Karpas-422 (cell line): ENCODE measurements around the gene ZNF771. TPM values are rescaled to one million over a fixed set of nuclear protein-coding genes. Genes with fewer than 3 reads are reported as not detected.
A peak's percentile ranks its signal among the peaks of the same experiment; 100 is the strongest.

ENCODE experiments used
- DNase-seq: peaks from one replicate; pipeline ENCODE4 v3.0.0-alpha.2; 2015
- H2AFZ ChIP-seq: fragments of 200-600 bp; sonication (generic); 2 replicates; pipeline ENCODE4 v1.6.1; 2014; ENCODE audit warnings: antibody characterized with exemption, low read length, mixed read lengths
- H3K27ac ChIP-seq: fragments of 200-600 bp; sonication (generic); 2 replicates; pipeline ENCODE4 v1.5.1; 2014; ENCODE audit warnings: mild to moderate bottlenecking, low read length, moderate library complexity
- H3K27me3 ChIP-seq: fragments of 200-600 bp; sonication (generic); 2 replicates; pipeline ENCODE4 v1.6.1; 2014; ENCODE audit warnings: low read length, mixed read lengths
- H3K36me3 ChIP-seq: fragments of 200-600 bp; sonication (generic); 2 replicates; pipeline ENCODE4 v1.6.1; 2014; ENCODE audit warnings: low read length, mixed read lengths; ENCODE audit not compliant: insufficient read depth
- H3K4me1 ChIP-seq: fragments of 200-600 bp; sonication (generic); 2 replicates; pipeline ENCODE4 v1.6.1; 2014; ENCODE audit warnings: mild to moderate bottlenecking, low read length, mixed read lengths
- H3K4me2 ChIP-seq: fragments of 200-600 bp; sonication (generic); 2 replicates; pipeline ENCODE4 v1.6.1; 2014; ENCODE audit warnings: low read length, low read depth, mild to moderate bottlenecking; ENCODE audit not compliant: poor library complexity, severe bottlenecking
- H3K4me3 ChIP-seq: fragments of 200-600 bp; sonication (generic); 2 replicates; pipeline ENCODE4 v1.5.1; 2014; ENCODE audit warnings: mild to moderate bottlenecking, antibody characterized with exemption, low read length, mixed read lengths
- H3K79me2 ChIP-seq: fragments of 200-600 bp; sonication (generic); 2 replicates; pipeline ENCODE4 v1.6.1; 2014; ENCODE audit warnings: mild to moderate bottlenecking, low read length, mixed read lengths
- H3K9ac ChIP-seq: fragments of 200-600 bp; sonication (generic); 2 replicates; pipeline ENCODE4 v1.6.0; 2014; ENCODE audit warnings: low read length
- H3K9me2 ChIP-seq: fragments of 200-600 bp; sonication (generic), shearing (Covaris generic); replicated peaks from 2 replicates; pipeline ENCODE4 v1.6.0; 2014; ENCODE audit warnings: mild to moderate bottlenecking, low read length, moderate library complexity; ENCODE audit not compliant: insufficient read depth
- H3K9me3 ChIP-seq: fragments of 300-700, 200-600 bp; sonication (generic); 2 replicates; pipeline ENCODE4 v1.6.1; 2014; ENCODE audit warnings: low read length, mixed read lengths
- H4K20me1 ChIP-seq: fragments of 200-600 bp; sonication (generic); 2 replicates; pipeline ENCODE4 v1.6.1; 2014; ENCODE audit warnings: mild to moderate bottlenecking, antibody characterized with exemption, low read length, low read depth; ENCODE audit not compliant: insufficient read depth
- total RNA-seq: library from RNA; depleted of rRNA; stranded (reverse); fragments of >200 nt; shearing (Covaris generic); gene quantifications from 2 replicates; pipeline ENCODE4 v1.2.3, GENCODE V29; 2014; ENCODE audit warnings: low replicate concordance

Gene ZNF771
- total RNA-seq, 1 experiment from 2014 or later = 13.1 TPM

DNA sequence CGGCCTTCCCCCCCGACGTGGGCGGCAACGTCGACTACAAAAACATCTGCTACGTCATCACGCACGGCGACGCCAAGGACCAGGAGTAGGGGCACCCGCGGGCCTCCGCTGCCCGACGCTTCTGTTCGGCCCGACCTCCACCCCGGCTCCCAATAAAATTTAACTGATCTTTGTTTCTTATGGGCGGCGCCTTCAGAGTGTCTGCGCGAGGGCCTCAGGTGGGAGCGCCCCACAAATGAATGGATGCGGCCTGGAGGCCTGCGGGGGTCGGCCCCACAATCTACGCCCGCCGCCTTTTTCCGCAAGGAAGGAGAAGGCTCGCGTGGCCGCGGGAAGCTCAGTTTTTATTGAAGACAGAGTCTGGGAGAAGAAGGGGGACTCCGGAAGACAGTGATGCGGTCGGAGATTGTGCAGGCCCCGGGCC lies 29.6 kb upstream of the ZNF771 start:
- H3K27ac ChIP-seq = peak overlapping the region; percentile 99
- no peaks in the 10 kb centered on the region for H3K9me3 ChIP-seq
- 0 out of 2 replicates have a peak overlapping the region, but pooled peaks have one; percentile 39 for H2AFZ ChIP-seq
- H3K9ac ChIP-seq = peak overlapping the region; percentile 99
- peak overlapping the region; percentile 100 for H3K4me2 ChIP-seq
- H3K36me3 ChIP-seq = no peaks in the 10 kb centered on the region
- H3K4me3 ChIP-seq = peak overlapping the region; percentile 77
- peak; percentile 96 for DNase-seq
- H3K27me3 ChIP-seq = no peaks in the 10 kb centered on the region
- H3K79me2 ChIP-seq = peaks cover 22% of the 10 kb centered on the region
- H4K20me1 ChIP-seq = 0 out of 2 replicates have a peak, but pooled peaks cover 4% of the 10 kb centered on the region
- no peaks in the 10 kb centered on the region for H3K9me2 ChIP-seq
- peaks cover 56% of the 10 kb centered on the region for H3K4me1 ChIP-seq

DNA sequence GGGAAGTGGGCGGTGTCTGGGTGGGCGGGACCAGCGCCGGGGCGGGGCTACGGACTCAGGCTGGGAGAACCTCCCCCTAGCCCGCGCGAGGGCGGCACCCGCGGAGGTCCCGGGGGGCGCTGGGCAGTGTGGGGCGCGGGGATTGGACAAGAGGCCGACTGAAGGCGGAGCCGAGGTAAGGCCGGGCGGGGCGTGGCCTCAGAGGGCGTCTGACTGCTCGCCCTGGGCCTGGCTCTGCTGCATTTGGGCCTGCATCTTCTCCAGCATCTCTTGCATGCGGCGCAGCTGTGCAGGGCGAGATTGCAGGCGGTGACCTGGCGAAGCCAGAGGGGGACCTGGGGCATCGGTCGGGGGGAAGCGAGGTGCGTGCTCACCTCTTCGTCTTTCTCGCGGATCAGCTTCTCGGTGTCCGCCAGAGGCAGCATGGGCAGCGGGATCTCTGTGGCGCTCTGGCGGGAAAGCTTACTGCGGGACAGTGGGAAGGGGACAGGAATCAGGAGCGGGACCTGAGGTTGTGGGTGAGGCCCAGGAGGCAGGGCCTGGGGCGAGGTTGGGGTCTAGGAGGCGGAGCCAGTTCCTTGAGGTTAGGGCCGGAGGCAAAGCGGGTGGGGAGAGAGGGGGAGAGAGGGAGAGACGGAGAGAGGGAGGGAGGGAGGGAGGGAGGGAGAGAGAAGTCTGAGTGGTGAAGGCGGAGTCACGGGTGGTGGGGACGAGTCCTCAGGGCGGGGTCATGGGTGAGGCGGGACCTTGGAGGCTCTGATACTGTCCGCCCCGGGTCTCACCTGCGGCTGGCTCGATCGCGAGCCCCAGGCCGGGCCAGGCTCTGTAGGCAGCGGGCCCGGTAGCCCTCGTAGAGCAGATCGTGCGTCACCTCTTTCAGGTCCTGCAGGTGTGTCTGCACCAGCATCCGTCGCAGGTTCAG lies 28.9 kb upstream of the ZNF771 start:
- Histone ChIP-seq H4K20me1 (0 out of 2 replicates have a peak, but pooled peaks cover 4% of the 10 kb centered on the region), H3K4me2 (peak overlapping the region; percentile 100), H3K27me3 (no peaks in the 10 kb centered on the region), H3K9ac (peak overlapping the region; percentile 99), H3K36me3 (no peaks in the 10 kb centered on the region), H3K4me1 (peaks cover 57% of the 10 kb centered on the region), H3K9me2 (no peaks in the 10 kb centered on the region), H3K27ac (peak overlapping the region; percentile 99), H3K4me3 (peak overlapping the region; percentile 77), H2AFZ (no peak overlapping the region), H3K79me2 (peaks cover 22% of the 10 kb centered on the region), H3K9me3 (no peaks in the 10 kb centered on the region)
- DNase-seq = peak; percentile 100

DNA sequence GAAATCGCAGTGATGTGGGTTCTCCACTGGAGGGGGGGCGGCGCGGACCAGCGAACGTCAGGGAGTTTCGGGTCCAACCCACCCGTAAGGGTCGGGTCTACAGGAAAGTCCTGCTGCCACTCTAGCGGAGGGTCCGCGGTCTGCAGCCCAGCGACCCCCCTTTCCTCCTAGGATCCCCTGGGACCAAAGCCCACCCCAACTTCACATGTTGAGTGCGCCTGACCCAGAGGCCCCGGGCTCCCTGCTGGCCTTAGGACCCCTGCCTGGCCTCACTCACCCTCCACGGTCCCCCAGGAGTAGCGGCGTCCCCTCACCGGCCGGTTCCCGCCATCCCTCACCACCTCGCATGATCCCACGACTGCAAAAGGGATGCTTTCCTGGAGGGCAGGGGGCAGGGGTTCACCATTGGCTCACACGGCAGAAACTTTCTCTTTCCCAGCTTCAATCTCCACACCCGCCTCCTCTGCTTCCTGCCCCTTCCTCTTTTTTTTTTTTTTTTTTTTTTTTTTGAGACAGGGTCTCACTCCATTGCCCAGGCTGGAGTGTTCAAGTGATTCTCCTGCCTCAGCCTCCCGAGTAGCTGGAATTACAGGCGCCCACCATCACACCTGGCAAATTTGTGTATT lies 28.1 kb upstream of the ZNF771 start:
- Histone ChIP-seq H3K36me3 (no peaks in the 10 kb centered on the region), H2AFZ (no peak overlapping the region), H3K9me2 (no peaks in the 10 kb centered on the region), H3K4me1 (peaks cover 57% of the 10 kb centered on the region), H3K9ac (peak overlapping the region; percentile 97), H3K9me3 (no peaks in the 10 kb centered on the region), H3K4me3 (peak overlapping the region; percentile 77), H3K27ac (peak overlapping the region; percentile 99), H4K20me1 (0 out of 2 replicates have a peak, but pooled peaks cover 4% of the 10 kb centered on the region), H3K79me2 (peaks cover 22% of the 10 kb centered on the region), H3K4me2 (peak overlapping the region; percentile 100), H3K27me3 (no peaks in the 10 kb centered on the region)
- peak; percentile 41 for DNase-seq

DNA sequence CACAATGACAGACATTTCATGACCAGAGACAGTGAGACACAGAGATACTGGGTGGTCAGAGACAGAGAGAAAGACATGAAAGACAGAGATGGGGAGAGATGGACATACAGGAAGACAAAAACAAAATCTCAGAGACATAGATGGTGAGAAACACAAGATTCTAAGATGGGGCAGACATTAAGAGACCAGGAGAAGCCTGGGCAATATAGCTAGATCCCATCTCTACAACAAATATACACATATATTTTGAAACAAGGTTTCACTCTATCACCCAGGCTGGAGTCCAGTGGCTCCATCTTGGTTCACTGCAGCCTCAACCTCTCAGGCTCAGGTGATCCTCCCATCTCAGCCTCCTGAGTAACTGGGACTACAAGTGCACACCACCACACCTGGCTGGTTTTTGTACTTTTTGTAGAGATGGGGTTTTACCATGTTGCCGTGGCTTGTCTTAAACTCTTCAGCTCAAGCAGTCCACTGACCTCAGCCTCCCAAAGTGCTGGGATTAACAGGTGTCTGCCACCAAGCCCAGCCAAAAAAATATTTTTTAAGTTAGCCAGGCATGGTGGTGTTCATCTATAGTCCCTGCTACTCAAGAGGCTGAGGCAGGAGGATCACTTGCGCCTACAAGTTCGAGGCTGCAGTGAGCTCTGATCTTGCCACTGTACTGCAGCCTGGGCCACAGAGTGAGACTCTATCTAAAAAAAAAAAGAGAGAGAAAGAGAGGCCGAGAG lies 27.2 kb upstream of the ZNF771 start:
- Histone ChIP-seq H3K9ac (peak overlapping the region; percentile 97), H3K9me3 (no peaks in the 10 kb centered on the region), H3K27me3 (no peaks in the 10 kb centered on the region), H3K4me2 (peak overlapping the region; percentile 100), H3K4me1 (peaks cover 57% of the 10 kb centered on the region), H3K79me2 (peaks cover 22% of the 10 kb centered on the region), H3K36me3 (no peaks in the 10 kb centered on the region), H4K20me1 (0 out of 2 replicates have a peak, but pooled peaks cover 4% of the 10 kb centered on the region), H3K27ac (peak overlapping the region; percentile 99), H2AFZ (no peak overlapping the region), H3K9me2 (no peaks in the 10 kb centered on the region), H3K4me3 (peak overlapping the region; percentile 77; the same call in 1 of the 2 replicates)
- no peak for DNase-seq

GRCh38 chr16:30380803-30381208 lies 26.6 kb upstream of the ZNF771 start:
- Histone ChIP-seq H3K79me2 (peaks cover 22% of the 10 kb centered on the region), H3K4me2 (peak overlapping the region; percentile 72), H3K27ac (peak overlapping the region; percentile 65; the same call in 1 of the 2 replicates), H3K4me1 (peaks cover 57% of the 10 kb centered on the region), H3K27me3 (no peaks in the 10 kb centered on the region), H3K36me3 (no peaks in the 10 kb centered on the region), H3K9me3 (no peaks in the 10 kb centered on the region), H2AFZ (no peak overlapping the region), H3K9ac (peak overlapping the region; percentile 80), H3K9me2 (no peaks in the 10 kb centered on the region), H3K4me3 (peak overlapping the region; percentile 77; the same call in 1 of the 2 replicates), H4K20me1 (0 out of 2 replicates have a peak, but pooled peaks cover 4% of the 10 kb centered on the region)
- DNase-seq = peak; percentile 47

GRCh38 chr16:30381291-30382041 lies 25.9 kb upstream of the ZNF771 start:
- Histone ChIP-seq H4K20me1 (0 out of 2 replicates have a peak, but pooled peaks cover 4% of the 10 kb centered on the region), H3K9me3 (no peaks in the 10 kb centered on the region), H3K4me1 (peaks cover 57% of the 10 kb centered on the region), H2AFZ (no peak overlapping the region), H3K79me2 (peaks cover 22% of the 10 kb centered on the region), H3K9me2 (no peaks in the 10 kb centered on the region), H3K36me3 (no peaks in the 10 kb centered on the region), H3K27me3 (no peaks in the 10 kb centered on the region), H3K9ac (peak overlapping the region; percentile 80), H3K4me2 (peak overlapping the region; percentile 72), H3K4me3 (peak overlapping the region; percentile 77), H3K27ac (peak overlapping the region; percentile 65)
- peak; percentile 64 for DNase-seq

DNA sequence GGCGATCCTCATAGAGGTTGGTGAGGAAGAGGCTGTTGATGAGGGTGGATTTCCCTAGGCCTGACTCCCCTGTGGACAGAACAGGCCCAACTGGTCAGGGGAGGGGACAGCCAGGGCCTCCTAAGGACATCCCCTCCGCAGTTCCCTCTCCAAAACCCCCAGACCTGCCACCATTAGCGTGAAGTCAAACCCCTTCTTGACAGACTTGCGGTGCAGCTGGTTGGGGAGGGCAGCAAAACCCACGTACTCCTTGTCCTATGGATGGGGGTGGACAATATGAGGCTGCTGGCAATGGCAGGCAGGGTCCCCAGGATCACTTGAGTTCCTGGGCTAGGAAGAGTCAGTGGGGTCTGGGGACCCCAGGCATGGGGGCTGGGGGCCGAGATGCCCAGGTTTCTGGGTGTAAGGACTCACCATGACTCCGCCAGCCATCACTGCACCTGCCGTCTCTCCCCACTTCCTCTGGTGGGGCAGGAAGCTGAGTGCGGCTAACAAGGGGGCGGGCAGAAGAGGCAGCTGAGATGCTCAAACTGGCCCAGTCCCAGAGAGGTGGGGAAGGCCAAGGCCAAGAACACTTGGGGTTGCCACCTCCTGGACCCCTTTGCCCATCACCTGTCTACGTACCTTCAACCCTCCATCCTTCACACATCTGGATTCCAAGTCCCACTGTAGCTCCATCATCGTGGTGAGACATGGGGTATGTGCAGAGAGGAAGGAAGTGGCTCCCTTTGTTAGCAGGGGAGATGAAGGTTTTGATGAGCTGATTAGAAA lies 25.1 kb upstream of the ZNF771 start, which contains the start of gene SEPTIN1:
Gene SEPTIN1 (minus strand): TSS at position 451 of the 771 bp plus-strand sequence. CDS start 19 bp downstream, at position 432.
- H3K27ac ChIP-seq = peak within 1 kb of the TSS; percentile 65
- H3K79me2 ChIP-seq = peaks cover 22% of the 10 kb centered on the region
- peak within 1 kb of the TSS; percentile 76 for H2AFZ ChIP-seq
- H4K20me1 ChIP-seq = 0 out of 2 replicates have a peak, but pooled peaks cover 4% of the 10 kb centered on the region
- H3K4me3 ChIP-seq = peak within 1 kb of the TSS; percentile 77
- H3K36me3 ChIP-seq = no peaks in the 10 kb centered on the region
- peak within 1 kb of the TSS; percentile 80 for H3K9ac ChIP-seq
- no peaks in the 10 kb centered on the region for H3K27me3 ChIP-seq
- peaks cover 49% of the 10 kb centered on the region for H3K4me1 ChIP-seq
- H3K9me3 ChIP-seq = no peaks in the 10 kb centered on the region
- H3K9me2 ChIP-seq = no peaks in the 10 kb centered on the region
- DNase-seq = peak; percentile 81
- peak within 1 kb of the TSS; percentile 72 for H3K4me2 ChIP-seq
